ENCODE results near the gene TOM1L1.

Gene TOM1L1

DNA sequence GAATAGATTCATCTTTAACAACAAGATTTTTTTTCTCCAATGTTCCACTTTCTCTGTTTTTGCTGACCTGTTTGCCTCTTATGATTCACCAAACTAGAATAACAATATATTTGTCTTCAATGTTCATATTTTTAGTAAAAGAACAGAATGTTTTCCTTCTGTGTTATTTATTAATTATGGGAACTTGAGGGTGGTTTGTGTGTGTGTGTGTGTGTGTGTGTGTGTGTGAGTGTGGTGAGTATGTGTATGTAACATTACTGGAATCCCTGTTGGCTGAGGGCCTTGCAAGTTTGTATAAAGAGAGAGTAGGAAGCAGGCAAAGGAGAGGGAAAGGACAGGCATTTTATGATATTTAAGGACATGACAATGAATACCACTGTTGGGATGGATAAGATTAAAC, 81.7 kb downstream of the TOM1L1 start:
- TF ChIP-seq TAF1 (IDR thresholded peaks at IDR 0.05; ENCODE audit: borderline replicate concordance, insufficient read depth, low read length), result no peak
- TF ChIP-seq, protein P1, sequence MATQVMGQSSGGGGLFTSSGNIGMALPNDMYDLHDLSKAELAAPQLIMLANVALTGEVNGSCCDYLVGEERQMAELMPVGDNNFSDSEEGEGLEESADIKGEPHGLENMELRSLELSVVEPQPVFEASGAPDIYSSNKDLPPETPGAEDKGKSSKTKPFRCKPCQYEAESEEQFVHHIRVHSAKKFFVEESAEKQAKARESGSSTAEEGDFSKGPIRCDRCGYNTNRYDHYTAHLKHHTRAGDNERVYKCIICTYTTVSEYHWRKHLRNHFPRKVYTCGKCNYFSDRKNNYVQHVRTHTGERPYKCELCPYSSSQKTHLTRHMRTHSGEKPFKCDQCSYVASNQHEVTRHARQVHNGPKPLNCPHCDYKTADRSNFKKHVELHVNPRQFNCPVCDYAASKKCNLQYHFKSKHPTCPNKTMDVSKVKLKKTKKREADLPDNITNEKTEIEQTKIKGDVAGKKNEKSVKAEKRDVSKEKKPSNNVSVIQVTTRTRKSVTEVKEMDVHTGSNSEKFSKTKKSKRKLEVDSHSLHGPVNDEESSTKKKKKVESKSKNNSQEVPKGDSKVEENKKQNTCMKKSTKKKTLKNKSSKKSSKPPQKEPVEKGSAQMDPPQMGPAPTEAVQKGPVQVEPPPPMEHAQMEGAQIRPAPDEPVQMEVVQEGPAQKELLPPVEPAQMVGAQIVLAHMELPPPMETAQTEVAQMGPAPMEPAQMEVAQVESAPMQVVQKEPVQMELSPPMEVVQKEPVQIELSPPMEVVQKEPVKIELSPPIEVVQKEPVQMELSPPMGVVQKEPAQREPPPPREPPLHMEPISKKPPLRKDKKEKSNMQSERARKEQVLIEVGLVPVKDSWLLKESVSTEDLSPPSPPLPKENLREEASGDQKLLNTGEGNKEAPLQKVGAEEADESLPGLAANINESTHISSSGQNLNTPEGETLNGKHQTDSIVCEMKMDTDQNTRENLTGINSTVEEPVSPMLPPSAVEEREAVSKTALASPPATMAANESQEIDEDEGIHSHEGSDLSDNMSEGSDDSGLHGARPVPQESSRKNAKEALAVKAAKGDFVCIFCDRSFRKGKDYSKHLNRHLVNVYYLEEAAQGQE (IDR thresholded peaks at IDR 0.05; ENCODE audit: insufficient read depth in 1 of 2, low read depth in 2 of 2, low read length in 2 of 2), result no peak

GRCh38 chr17:54983260-54983659, 82.6 kb downstream of the TOM1L1 start:
- TF ChIP-seq FOXP2 (optimal IDR thresholded peaks at IDR 0.05; ENCODE audit: borderline replicate concordance, extremely low read depth, extremely low read length, insufficient read depth) (no peak), TAF1 (IDR thresholded peaks at IDR 0.05; ENCODE audit: borderline replicate concordance, insufficient read depth, low read length) (no peak), SIN3A (IDR thresholded peaks at IDR 0.05; ENCODE audit: borderline replicate concordance, insufficient read depth, low read length) (no peak), POLR2AphosphoS5 (IDR thresholded peaks at IDR 0.05; ENCODE audit: low read depth, low read length) (no peak)
- TF ChIP-seq, protein P1 (IDR thresholded peaks at IDR 0.05; ENCODE audit: insufficient read depth in 1 of 2, low read depth in 2 of 2, low read length in 2 of 2), result no peak

DNA sequence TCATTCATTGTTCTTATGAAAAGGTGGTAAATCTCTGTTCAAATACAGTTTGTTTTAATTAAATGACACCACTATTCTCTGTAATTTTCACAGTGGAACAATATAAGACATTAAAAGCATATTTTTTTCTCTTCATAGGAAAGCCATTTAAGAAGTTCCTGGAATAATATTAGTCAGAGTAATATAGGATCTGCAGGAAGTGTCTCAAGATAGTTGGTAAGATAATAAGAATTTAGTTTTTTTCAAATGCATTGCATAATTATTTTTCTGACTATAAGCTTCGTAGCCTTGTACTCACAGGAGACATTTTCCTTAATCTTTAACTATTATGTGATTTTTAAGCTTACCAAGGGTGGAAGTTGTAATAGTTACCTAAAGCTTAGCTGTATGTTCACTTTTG, 84.8 kb downstream of the TOM1L1 start:
- no peak for TF ChIP-seq SIN3A (IDR thresholded peaks at IDR 0.05; ENCODE audit: borderline replicate concordance, insufficient read depth, low read length)
- TF ChIP-seq POLR2AphosphoS5 (IDR thresholded peaks at IDR 0.05; ENCODE audit: low read depth, low read length), result no peak
- TF ChIP-seq, protein P1 (IDR thresholded peaks at IDR 0.05; ENCODE audit: insufficient read depth in 1 of 2, low read depth in 2 of 2, low read length in 2 of 2), result no peak
- no peak for TF ChIP-seq FOXP2 (optimal IDR thresholded peaks at IDR 0.05; ENCODE audit: borderline replicate concordance, extremely low read depth, extremely low read length, insufficient read depth)
- no peak for TF ChIP-seq TAF1 (IDR thresholded peaks at IDR 0.05; ENCODE audit: borderline replicate concordance, insufficient read depth, low read length)

DNA sequence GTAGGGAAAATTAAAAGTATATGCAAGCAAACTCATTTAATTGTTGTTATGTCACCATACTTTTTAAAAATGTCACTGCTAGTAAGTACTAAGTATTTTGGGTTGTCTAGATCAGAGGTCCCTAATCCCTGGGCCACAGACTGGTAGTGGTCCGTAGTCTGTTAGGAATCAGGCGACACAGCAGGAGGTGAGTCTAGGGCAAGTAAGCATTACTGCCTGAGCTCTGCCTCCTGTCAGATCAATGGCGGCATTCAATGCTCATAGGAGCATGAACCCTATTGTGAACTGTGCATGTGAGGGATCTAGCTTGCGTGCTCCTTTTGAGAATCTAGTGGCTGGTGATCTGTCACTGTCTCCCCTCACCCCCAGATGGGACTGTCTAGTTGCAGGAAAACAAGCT, 89.5 kb downstream of the TOM1L1 start:
- TF ChIP-seq, protein P1 (IDR thresholded peaks at IDR 0.05; ENCODE audit: insufficient read depth in 1 of 2, low read depth in 2 of 2, low read length in 2 of 2), result no peak
- TF ChIP-seq TAF1 (IDR thresholded peaks at IDR 0.05; ENCODE audit: borderline replicate concordance, insufficient read depth, low read length) (no peak), SIN3A (IDR thresholded peaks at IDR 0.05; ENCODE audit: borderline replicate concordance, insufficient read depth, low read length) (no peak), FOXP2 (optimal IDR thresholded peaks at IDR 0.05; ENCODE audit: borderline replicate concordance, extremely low read depth, extremely low read length, insufficient read depth) (no peak), POLR2AphosphoS5 (IDR thresholded peaks at IDR 0.05; ENCODE audit: low read depth, low read length) (no peak)

DNA sequence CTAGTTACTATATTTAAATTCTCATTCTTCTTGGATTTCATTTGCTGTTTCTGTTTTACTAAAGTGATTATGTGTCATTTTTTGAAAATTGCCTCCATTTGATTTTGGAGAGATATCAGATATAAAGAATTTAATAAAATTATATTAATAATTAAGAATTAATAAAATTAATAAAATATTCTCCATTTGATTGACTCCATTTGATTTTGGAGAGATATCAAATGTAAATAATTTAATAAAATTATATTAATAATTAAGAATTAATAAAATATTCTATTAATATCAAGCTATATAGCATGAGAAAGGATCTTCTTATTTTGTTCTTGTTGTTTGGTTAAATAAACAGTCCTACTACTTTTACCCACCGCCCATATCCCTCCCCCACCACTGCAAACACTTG, 90.9 kb downstream of the TOM1L1 start:
- TF ChIP-seq SIN3A (IDR thresholded peaks at IDR 0.05; ENCODE audit: borderline replicate concordance, insufficient read depth, low read length) (no peak), POLR2AphosphoS5 (IDR thresholded peaks at IDR 0.05; ENCODE audit: low read depth, low read length) (no peak), FOXP2 (optimal IDR thresholded peaks at IDR 0.05; ENCODE audit: borderline replicate concordance, extremely low read depth, extremely low read length, insufficient read depth) (no peak), TAF1 (IDR thresholded peaks at IDR 0.05; ENCODE audit: borderline replicate concordance, insufficient read depth, low read length) (no peak)
- TF ChIP-seq, protein P1 (IDR thresholded peaks at IDR 0.05; ENCODE audit: insufficient read depth in 1 of 2, low read depth in 2 of 2, low read length in 2 of 2), result no peak
